GM21367 (cell line): ENCODE results near the gene CANT1.

Experiments
- ATAC-seq: cut with Tn5 transposase; IDR thresholded peaks from one replicate; pipeline ENCODE4 v1.9.1; 2021; ENCODE audit not compliant: unreplicated experiment

CANT1 gene

DNA sequence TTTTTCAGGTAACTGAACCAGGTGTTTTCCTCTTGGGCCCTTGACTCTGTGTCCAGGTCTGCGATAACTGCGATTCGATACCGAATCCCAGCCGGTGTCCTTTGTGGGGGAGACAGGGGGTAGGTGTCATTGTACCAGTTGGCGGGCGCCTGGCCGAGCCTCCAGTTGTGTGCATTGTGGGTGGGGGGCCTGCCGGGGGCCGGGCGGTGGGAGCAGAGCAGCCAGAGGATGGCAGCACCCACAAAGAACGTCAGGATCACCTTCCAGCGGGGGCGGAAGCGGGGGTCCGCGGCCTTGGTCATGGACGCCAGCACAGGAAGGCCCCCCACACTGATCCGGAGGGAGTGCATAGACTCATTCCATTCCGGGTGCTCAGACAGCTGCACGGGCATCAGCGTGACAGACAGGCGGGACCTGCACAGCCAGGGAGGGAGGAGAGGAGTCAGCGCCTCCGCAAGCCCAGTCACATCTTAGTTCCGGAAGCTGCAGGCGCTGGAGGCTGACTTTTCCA lies 12.3 kb downstream of the CANT1 start:
- no peak for ATAC-seq

DNA sequence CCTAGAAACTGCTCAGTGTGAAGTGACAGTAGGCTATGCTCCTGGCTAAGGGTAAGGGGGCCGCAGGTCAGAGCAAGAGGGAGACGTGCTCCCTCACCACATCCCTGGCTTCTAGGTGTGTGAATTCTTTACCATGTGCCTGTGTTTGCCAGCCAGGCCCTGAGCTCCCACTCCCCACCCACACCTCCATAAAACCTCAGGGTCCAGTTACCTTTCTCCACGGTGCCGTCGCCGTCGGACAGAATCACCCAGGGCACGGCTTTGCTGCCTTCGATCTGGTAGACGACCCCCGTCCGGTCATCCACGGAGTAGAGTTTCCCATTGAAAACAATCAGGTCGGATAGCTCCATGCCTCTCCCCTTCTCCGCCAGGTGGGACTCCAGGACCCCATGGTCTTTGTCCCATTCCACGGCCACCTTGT lies 12.8 kb downstream of the CANT1 start:
- ATAC-seq = no peak

DNA sequence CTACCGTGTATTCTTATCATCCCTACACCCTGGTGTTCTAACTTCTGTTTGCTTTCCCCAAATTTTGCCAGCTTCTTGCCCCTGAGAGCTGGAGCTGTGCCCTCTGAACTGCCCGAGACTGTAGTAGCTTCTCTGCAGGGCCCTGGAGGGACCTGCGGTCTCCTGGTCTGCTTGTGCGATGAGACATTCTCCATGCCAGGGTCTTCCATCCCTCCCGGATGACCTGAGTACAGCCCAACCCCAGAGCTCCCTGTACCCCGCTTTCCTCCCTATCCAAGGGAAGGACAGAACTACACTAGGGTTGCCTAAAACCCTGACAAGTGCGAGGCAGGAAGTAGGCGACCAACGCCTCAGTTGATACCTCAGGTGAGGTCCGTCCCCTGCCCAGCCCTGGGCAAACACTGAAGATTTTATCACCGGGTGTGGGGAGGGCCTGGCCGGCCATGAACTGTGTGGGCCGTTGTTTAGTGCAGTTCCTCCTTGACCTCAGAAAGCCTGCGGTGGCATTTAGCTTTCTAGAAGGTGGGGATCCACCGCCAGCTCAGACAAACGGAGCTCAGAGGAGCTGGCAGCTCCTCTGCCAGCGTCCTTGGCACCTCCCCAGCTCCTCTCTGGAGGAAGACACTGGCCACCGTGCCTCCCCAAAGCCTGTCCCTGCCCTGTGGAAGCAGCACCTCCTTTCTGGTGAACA lies 13.7 kb downstream of the CANT1 start:
- ATAC-seq = no peak

DNA sequence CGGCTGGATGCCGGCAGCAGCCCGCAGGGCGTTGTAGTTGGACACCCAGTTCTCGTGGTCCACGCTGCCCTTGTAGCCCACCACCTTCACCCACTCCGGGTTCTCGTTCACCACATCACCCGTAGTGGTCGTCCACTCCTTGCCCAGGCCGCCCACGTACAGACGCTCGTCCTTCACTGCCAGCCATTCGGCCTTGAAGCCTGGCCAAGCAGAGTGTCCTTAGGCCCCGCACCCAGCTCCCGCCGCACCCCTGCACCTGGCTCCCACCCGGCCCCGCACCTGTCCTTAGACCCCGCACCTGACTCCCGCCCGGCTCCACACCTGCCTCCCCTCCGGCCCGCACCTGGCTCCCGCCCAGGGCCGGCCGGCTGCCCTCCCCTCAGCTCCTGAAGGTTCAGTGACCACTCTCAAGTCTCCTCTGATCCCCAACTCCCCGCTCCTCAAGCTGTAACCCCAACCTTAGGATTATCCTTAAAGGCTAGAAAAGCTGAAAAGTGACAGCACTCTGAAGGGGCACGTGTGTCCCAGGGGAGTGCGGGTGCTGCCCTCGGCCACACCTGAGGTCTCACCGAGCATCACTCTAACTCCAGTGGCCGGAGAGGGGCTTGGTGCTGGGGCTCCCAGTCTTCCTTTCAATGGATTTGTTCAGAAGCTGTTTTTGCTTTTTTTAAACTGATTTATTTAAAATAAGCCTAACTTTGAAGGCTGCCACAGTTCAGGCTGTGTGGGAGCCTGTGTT lies 14.4 kb downstream of the CANT1 start:
- no peak for ATAC-seq

DNA sequence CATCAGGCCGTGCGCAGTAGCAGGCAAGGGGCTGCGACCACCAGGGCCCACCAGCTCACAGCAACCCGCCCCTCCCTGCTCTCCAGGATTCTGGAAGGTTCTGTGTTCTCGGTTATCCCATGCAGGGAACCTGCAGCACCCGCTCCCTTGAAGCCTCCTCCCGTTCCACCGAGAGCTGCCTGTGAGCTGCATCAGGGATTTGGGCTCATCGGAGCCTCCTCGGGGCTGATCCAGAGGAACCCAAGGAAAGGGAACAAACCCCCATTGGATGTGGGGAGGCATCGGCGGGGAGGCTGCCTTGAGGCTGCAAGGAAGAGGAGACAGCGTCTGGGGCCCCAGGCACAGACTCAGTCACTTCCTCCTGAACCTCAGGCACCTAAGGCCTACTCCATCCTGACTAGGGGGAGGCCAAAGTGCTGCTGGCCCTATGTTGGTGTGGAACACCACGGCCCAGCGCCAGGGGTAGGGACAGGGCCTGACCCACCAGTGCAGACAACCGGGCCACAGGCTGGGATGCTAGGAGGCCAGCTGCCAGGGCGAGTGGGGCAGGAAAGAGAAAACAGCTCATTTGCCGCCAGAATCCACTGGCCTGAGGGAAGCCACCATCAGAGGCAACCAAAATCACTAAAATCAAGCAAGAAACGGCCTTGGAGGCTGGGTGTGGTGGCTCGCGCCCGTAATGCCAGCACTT lies 15.4 kb downstream of the CANT1 start:
- ATAC-seq = no peak

DNA sequence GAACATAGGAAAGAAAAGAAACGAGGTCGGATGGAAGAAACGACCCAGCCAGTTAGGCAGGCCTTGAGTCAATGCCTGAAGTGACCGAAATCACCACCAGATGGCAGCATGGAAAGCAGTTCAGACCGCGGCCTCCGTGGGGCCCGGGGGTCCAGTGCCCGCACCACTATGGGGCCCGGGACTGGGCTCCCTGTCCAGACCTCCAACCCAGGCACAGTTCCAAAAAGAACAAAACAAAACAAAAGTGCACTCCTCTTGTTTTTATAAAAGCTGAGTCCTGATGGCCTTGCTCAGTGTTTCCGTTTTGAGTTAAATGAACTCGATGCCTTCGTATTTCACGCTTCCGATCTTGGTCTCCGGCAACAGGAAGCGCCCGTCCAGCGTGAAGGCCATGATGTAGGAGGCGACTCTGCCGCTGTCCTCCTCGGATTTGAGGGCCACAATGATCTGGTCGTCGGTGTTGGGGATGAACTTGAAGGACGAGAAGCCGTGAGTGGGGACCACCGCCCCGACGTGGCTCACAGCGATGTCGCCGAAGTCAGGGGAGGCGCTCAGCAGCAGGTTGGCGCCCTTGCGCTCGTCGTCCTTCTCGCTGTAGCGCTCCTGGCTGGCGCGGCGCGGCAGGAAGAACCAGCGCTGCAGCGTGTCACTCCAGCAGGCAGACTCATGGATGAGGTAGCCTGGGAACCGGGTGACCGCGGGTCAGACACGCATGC lies 16.2 kb downstream of the CANT1 start:
- ATAC-seq = no peak

DNA sequence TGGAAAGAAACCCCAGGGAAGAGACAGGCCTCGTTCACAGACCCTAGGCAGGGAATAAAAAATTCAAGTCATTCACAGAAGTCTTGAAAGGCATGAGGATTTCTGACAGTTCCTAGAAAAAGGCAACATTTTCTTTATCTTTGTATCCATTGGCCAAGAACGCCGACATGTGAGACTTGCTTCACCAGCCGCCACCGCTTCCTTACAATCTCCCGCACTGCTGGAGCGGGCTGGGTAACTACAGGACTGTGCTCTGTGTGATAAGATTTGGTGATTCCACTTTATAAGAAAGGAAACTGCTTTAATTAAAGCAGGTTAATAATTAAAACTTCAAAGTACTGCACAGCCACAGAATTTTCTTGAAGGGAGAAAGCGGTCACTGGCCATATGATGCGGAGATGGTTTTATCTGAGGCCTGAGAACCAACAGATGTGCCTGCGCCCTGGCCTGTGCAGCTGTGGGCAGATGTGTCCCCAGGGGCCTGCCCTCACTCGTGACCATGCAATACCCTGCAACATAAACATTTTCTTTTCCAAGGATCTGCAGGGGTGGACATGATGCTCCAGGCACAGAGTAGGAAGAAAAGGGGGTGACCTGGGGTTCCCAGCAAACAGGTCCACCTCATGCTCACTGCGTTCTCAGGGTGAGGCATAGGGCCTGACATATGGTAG lies 16.9 kb downstream of the CANT1 start:
- ATAC-seq = no peak

DNA sequence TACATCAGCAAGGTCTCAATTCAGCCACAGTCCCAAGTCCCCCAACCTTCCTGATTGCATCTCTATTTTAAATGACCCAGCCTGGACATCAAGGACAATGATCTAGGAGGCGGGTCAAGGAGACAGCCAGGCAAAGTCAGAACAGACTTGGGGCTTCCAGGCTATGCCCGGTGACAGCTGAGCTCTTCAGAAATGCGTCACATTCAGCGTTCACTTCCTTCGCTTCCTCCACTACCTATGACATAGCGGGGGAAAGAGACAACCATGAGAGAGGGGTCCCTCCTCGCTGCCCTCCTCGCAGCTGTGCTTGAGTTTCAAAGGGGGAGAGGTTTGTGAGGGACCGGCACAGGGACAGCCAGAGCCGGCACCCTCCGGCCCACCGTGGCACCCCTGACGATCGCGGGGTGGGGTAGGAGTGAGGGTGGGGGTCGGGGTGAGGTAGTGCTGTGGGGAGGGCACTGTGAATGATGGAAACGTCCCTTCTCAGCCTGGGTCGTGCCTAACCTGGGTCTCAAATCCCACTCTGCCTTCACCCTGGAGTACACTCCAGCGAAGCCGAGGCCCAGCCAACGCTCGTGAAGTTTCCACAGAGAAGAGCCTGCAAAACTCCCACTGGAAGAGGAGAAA lies 17.5 kb downstream of the CANT1 start:
- ATAC-seq = no peak

DNA sequence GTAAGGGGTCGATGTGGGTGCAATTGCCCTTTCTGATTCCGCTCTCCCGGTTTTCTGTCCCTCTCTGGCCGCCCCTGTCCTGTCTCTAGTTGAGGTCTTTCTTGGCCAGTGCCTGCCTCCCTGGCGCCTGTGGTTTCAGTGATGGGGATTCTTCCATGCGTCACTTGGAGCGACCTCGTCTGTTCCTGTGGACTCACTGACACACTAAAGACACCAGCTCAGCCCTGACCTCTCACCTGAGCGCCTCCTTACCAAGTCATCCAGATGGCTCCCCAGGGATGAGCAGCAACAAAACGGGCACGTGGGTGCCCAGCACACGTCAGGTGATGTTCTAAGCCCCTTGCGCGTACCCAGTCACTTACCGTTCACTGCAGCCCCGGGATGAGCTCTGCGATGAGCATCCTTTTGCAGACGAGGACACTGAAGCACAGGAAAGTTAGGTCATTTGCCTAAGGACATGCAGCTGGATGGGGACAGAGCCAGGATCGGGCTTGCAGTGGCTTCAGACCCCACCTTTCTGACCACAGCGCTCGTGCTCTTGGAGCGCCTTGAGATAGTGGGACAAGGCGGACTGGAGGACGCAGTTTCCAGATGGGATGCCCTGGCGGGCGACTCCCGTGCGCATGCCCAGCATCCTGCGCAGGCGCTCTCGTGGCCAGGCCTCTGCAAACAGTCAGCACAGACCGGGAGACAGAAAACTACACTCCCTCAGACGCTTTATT lies 18.4 kb downstream of the CANT1 start:
- no peak for ATAC-seq

DNA sequence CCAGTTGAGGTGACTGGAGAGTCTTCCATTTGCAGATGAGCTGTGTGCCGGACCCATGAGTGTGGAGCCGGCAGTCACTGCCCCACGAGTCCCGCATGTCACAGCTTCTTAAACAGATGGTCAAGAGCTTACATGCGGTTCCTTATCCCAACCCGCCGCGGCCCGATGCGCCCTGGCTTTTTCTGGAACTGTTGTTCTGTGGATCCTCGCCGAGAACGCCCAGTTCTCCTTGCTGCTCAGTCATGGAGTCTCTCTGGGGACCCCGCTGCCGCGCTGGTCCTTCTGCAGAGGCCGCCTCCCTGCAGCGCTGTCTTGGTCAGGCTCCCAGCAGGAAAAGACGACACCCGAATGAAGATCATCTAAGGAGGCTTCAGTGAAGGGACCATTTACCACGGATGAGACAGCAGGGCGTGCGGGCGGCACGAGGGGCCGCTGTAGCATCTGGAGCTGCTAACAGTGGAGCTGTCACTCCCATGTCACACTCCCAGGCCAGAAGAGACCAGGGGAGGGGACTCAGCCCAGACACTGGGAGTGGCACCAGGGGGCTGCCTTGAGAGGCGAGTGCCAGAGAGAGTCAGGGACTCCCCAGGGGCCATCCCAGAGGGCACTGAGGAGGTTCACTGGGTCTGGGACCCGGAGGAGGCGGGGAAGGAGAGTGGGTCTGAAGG lies 19.1 kb downstream of the CANT1 start:
- no peak for ATAC-seq

DNA sequence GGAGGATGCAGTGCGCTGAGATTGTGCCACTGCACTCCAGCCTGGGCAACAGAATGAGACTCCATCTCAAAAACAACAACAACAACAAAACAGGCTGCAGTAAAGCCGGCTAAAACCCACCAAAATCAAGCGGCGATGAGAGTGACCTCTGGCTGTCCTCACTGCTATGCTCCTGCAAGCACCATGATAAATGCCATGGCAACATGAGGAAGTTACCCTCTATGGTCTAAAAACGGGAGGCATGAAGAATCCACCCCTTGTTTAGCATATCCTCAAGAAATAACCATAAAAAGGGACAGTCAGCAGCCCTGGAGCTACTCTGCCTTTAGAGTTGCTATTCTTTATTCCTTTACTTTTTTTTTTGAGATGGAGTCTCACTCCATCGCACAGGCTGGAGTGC lies 21.4 kb downstream of the CANT1 start:
- ATAC-seq = no peak

DNA sequence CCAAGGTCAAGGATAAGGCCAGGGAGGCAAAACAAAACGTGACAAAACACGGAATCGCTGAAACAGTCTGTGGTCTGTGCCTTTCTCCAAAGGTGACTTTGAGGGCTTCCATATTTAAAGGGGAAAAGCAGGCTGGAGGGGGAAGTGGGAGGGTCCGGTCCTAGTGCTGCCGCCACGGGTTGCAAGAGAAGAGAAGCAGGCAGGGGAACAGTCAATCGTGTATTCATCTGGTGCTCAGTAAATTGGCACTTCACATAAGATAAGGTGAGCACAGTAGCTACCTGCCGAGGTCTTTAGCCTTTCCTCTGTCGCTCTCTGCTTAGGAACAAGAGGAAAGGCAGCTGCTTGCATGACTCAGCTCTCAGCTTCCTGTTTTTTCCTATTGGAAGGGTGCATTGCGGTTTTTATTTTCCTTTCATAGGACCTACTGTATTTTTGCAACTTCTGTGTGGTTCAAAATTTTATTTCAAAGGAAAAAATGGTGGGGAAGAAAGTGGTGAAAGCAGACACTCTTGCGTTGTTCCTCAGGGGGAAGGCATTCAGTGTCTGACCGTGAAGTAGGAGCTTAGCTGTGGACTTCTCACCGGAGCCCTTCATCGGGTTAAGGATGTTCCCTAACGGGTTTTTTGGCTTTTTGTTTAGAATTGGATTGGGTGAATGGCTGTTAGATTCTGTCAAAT lies 22.8 kb downstream of the CANT1 start:
- no peak for ATAC-seq

DNA sequence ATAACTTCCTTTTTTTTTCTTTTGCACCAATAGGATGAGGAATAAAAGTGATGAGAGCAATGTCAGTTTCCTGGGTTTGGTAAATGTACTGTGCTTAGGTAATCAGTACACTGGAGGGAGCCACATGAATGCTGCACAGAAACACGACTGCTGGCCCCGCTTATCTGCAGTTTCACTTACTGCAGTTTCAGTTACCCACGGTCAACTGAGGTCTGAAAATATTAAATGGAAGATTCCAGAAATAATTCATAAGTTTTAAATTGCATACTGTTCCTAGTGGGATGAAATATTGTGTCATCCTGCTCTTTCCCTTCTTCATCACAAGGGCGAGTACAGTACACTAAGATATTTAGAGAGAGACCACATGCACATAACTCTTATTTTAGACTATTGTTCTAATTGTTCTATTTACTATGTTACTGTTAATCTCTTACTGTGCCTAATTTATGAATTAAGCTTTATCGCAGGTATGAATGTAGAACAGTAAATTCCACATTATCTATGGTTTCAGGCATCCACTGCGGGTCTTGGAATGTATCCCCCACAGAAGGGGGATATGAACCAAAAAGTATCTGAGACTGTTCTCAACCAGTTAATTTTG lies 23.4 kb downstream of the CANT1 start:
- ATAC-seq = no peak

DNA sequence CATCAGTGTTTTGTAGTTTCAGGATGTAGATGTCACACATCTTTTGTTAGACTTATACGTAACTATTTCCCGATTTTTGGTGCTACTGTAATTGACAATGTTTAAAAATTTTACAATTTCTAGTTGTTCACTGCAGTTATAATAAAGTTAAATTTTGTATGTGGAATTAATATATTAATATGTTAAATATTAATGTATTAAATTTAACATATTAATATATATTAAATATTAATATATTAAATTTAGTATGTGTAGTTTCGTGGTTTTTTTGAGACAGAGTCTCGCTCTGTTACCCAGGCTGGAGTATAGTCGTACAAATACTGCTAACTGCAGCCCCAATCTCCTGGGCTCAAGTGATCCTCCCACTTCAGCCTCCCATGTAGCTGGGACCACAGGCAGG lies 24.2 kb downstream of the CANT1 start:
- no peak for ATAC-seq

DNA sequence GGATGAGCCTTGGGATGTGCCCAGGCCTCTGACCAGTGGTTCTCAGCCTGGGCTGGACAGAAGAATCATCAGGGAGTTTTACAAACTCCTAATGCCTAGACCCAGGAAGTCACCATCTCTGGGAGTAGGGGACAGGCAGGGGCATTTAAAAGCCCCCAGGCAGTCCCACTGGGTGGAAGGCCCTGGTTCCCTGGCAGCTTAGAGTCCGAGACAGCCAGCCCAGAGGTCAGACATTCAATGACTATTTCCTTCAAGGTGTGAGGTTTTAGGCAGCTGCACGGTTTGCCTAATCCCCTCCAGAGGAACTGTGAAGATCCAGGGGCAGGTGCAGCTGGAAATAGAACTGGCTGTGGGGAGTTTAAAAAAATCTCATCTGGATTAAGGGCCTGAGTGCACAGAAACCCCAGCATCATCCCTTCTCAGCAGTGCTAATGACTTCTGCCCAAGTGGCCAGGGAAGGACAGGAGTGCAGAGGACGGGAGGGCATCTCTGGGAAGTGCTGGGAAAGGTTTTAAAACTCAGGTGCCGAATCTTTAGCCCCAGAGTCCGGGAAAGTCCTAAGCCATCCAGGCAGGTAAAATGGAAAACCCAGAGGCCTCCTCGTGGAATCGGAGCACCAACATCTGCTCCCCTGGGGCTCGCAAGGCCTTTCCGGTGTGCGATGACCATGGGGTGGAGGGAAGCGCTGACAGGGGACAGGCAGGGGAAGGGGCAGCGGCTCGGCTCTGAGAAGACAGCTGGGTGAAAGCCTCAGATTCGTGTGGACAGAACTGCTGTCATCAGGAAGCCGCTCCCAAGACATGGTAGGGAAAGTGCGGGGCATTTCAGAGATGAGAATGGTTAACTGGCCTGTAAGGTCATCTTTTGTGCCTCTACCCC lies 28.3 kb downstream of the CANT1 start:
- ATAC-seq = no peak

DNA sequence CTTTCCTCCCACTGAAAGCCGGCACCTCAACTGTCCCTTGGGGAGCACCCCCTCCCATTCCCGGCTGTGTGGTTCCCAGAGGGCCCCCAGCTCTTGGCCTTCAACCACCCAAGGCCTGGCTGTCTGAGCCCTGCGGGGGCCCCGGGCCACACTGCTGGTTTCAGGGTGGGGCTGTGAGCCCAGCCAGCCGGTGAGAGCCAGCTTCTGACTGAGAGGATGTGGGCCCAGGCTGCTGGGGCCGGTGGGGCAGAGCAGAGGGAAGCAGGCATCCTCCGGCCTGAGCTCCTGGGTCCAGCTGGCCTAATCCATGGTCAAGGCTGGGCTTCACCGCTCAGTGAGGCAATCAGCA lies 29.0 kb downstream of the CANT1 start:
- no peak for ATAC-seq
